Transverse colon (tissue), 3 donors: Measurements from ENCODE around the gene OR2D2.

ENCODE experiments used
- EP300 ChIP-seq: sonication (generic); formaldehyde crosslinking; IDR thresholded peaks from one replicate; pipeline ENCODE4 v1.6.1; 2017; ENCODE audit warnings: antibody characterized with exemption, low read depth
- POLR2A ChIP-seq: fragments of 450-650 bp; IDR thresholded peaks from one replicate; pipeline ENCODE4 v1.6.1; 2016; ENCODE audit warnings: antibody characterized with exemption, mild to moderate bottlenecking, moderate library complexity
- TF ChIP-seq, protein P1 (sequence below), 5 experiments: fragments of 200-600 bp in 3 of 5; fragments of 450-650 bp in 2 of 5; sonication (generic) in 3 of 5; IDR thresholded peaks; 1 replicate in 2 of 5; 2 replicates in 3 of 5; pipeline ENCODE4 v1.5.1; 2016 to 2017; ENCODE audit warnings: antibody characterized with exemption in 5 of 5, inconsistent platforms in 3 of 5, mild to moderate bottlenecking in 2 of 5, moderate library complexity in 1 of 5

DNA sequence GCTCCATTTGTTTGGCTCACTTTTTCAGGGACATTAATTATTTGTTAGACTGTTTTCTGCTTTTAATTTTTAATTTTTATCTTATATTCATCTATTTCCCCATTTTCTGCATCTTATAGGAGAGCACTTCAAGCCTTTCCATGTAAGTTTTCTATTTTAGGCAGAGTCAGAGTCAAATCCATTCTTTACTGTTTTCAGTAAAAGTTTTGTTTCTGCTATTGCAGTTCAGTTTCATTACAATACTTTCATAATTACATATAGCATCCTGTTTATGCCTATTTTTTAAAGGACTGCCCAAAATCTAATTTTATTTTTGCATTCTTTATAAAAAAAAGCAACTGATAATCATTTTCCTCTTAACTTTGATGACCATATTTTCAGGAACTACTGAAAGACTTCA, 50.6 kb downstream of the OR2D2 start:
- TF ChIP-seq, protein P1, sequence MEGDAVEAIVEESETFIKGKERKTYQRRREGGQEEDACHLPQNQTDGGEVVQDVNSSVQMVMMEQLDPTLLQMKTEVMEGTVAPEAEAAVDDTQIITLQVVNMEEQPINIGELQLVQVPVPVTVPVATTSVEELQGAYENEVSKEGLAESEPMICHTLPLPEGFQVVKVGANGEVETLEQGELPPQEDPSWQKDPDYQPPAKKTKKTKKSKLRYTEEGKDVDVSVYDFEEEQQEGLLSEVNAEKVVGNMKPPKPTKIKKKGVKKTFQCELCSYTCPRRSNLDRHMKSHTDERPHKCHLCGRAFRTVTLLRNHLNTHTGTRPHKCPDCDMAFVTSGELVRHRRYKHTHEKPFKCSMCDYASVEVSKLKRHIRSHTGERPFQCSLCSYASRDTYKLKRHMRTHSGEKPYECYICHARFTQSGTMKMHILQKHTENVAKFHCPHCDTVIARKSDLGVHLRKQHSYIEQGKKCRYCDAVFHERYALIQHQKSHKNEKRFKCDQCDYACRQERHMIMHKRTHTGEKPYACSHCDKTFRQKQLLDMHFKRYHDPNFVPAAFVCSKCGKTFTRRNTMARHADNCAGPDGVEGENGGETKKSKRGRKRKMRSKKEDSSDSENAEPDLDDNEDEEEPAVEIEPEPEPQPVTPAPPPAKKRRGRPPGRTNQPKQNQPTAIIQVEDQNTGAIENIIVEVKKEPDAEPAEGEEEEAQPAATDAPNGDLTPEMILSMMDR (IDR thresholded peaks at IDR 0.05), result no peak
- TF ChIP-seq POLR2A, result no peak
- no peak for TF ChIP-seq EP300
